ENCODE measurements around the gene ZDHHC8. TPM values are rescaled to one million over a fixed set of nuclear protein-coding genes. Genes with fewer than 3 reads are reported as not detected.

Gene ZDHHC8
- total RNA-seq, 3 donors from 2014 or later = 27.7 to 53.0 (median 42.2) TPM

DNA sequence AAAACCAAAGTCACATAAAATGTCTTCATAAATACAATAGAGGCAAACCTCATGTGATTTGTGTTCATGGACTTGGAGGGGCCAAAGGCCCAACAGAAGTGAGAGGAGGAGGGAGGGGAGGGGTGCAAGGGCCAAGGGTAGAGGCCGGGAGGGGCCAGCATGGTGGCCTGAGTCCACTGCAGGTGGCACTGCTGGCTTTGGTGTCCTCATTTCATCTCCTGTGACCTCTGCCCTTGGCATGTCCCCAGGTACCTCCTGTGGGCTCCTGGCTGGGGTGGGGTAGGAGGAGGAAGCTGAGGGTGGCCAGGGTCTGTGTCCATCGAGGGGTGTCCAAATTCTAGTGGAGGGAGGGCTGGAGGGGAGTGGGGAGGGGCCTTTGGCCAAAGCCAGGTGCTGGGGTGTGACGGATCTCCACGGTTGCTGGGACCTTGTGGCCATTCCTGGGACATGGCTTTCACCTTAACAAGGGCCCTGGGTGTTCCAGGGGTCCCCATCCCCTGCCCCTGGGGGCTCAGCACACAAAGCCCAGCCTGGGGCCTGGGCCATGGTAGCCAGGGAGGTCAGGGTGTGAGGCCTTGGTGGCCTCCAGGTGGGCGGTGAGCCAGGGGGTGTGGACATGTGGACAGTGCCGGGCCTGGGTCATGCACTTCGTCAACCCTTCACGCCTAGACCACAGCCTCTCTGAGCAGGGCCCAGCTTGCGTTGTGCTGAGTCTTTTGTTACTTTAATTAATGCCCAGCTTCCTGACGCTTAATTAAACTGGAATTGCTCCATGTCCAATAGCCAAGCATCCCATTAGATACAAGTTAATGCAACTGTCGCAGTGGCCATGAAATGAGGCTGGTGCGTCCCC, 39.9 kb downstream of the ZDHHC8 start:
- TF ChIP-seq, protein P1, sequence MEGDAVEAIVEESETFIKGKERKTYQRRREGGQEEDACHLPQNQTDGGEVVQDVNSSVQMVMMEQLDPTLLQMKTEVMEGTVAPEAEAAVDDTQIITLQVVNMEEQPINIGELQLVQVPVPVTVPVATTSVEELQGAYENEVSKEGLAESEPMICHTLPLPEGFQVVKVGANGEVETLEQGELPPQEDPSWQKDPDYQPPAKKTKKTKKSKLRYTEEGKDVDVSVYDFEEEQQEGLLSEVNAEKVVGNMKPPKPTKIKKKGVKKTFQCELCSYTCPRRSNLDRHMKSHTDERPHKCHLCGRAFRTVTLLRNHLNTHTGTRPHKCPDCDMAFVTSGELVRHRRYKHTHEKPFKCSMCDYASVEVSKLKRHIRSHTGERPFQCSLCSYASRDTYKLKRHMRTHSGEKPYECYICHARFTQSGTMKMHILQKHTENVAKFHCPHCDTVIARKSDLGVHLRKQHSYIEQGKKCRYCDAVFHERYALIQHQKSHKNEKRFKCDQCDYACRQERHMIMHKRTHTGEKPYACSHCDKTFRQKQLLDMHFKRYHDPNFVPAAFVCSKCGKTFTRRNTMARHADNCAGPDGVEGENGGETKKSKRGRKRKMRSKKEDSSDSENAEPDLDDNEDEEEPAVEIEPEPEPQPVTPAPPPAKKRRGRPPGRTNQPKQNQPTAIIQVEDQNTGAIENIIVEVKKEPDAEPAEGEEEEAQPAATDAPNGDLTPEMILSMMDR (IDR thresholded peaks at IDR 0.05) = no peak
- H3K4me3 ChIP-seq = no peak overlapping the region
- no peaks in the 10 kb centered on the region for H3K4me1 ChIP-seq (ENCODE audit: low read depth)
- intact Hi-C loops (cut with DNase I, micrococcal nuclease) = no loop called here
- DNase-seq (no peak), ATAC-seq (no peak)
- no peaks in the 10 kb centered on the region for H3K36me3 ChIP-seq (ENCODE audit: low read depth)
- no peaks in the 10 kb centered on the region for H3K9me3 ChIP-seq

DNA sequence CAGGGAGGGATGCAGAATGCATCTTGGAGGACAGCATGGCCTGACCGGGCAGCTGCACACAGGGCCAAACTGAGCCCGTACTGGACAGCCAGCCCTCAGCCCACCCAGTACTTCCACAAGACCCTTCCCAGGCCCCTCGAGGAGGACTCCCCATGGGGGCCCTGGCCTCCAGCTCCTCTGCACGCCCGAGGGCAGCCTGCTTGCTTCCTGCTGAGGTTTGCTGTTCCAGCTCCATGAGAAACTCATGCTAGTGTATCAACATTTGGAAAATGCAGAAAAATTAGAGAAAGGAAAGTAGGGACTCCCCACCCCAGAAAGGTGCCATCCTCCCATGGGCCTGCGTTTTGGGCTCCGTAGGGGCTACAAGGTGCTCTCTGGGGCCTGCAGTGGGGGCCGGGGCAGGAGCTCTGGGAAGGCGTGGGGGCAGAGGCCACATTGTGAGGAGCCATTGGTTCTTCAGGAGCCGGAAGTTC, 40.6 kb downstream of the ZDHHC8 start:
- TF ChIP-seq, protein P1 (IDR thresholded peaks at IDR 0.05) = no peak
- intact Hi-C loops (cut with DNase I, micrococcal nuclease) = no loop called here
- Histone ChIP-seq H3K4me1 (ENCODE audit: low read depth) (no peaks in the 10 kb centered on the region), H3K9me3 (no peaks in the 10 kb centered on the region), H3K4me3 (no peak overlapping the region), H3K36me3 (ENCODE audit: low read depth) (no peaks in the 10 kb centered on the region)
- ATAC-seq (no peak), DNase-seq (no peak)

DNA sequence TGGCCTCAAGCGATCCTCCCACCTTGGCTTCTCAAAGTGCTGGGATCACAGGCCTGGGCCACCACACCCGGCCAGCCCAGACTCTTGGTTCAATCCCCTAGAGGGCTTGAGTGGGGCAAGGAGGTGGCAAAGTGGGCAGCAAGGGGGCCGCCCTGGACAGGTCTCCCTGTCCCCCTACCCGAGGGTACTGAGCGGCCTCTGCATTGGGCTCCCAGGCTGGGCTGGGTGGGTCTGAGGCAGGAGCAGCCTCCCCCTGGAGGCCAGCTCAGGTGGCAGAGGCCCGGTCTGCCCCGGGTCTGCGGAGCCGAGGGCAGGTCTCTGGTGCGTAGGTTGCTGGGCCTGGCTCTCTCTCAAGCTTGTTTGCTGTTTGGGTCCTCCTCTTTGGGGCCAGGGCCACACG, 41.6 kb downstream of the ZDHHC8 start:
- DNase-seq (no peak), ATAC-seq (no peak)
- no peaks in the 10 kb centered on the region for H3K36me3 ChIP-seq (ENCODE audit: low read depth)
- H3K4me3 ChIP-seq = no peak overlapping the region
- TF ChIP-seq, protein P1 (IDR thresholded peaks at IDR 0.05) = no peak
- H3K9me3 ChIP-seq = no peaks in the 10 kb centered on the region
- no peaks in the 10 kb centered on the region for H3K4me1 ChIP-seq (ENCODE audit: low read depth)
- intact Hi-C loops (cut with DNase I, micrococcal nuclease) = no loop called here

DNA sequence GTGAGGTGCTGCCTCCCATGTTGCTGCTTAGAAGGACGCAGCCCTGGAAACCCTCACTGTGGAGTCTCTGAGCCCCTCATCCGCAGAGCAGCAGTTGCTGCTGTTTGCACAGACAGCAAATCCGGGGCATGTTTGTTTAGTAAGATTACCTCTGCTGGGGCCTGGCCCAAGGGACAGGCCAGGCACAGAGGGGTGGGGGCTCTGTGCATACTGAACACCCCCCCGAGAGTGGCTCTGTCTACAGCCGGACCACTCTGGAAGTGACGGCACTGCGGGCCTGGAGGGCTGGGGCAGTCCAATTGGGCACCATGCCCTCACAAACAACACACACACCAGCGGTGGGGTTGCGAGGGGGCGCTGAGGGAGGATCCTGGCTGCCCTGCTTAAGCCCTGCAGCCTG, 42.2 kb downstream of the ZDHHC8 start:
- TF ChIP-seq, protein P1 (IDR thresholded peaks at IDR 0.05) = no peak
- intact Hi-C loops (cut with DNase I, micrococcal nuclease) = no loop called here
- ATAC-seq (no peak), DNase-seq (no peak)
- H3K4me3 ChIP-seq = no peak overlapping the region
- H3K9me3 ChIP-seq = no peaks in the 10 kb centered on the region
- H3K4me1 ChIP-seq (ENCODE audit: low read depth) = no peaks in the 10 kb centered on the region
- no peaks in the 10 kb centered on the region for H3K36me3 ChIP-seq (ENCODE audit: low read depth)

DNA sequence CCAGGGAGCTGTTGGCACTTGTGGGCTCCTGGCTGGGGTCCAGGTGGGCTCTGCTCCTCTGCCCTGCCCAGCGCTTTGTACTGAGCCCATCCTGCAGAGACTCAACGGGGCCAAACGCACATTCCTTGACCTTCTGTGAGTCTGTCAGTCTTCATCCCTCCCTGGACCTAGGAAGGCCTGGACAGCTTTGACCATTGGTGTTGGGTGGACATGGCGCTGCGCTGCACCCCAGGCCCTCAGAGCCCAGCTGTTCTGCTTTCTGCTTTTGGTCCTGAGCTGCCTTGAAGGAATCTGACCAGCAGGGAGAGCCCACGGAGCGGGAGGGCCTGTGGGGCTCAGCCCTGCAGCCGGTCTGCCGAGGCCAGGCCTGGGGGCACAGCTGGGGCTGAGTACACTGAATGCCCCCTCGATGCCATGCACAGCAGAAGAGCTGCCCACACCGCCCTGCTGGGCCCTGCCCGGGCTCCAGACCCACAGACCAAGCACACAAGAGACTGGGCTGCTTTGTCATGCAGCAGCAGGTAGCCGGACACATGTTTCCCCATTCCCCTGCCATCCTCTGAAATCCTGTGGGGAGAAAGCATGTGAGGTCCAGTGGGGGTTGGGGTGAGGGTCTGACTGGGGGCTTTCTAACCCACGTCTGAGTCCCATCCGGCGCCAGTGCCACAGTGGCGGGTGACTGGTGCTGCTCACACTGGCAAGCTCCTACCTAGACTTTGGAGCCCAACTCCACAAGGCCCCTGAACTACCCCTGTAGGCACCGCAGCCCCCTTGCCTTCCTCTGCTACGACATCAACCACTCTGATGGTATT, 43.4 kb downstream of the ZDHHC8 start:
- Histone ChIP-seq H3K4me1 (ENCODE audit: low read depth) (no peaks in the 10 kb centered on the region), H3K4me3 (no peak overlapping the region), H3K9me3 (no peaks in the 10 kb centered on the region), H3K36me3 (ENCODE audit: low read depth) (no peaks in the 10 kb centered on the region)
- ATAC-seq (peak; percentile 29), DNase-seq (no peak)
- TF ChIP-seq, protein P1 (IDR thresholded peaks at IDR 0.05) = no peak
- intact Hi-C loops (cut with DNase I, micrococcal nuclease) = no loop called here
